Adrenal gland (tissue), 5 donors: ENCODE results near the gene MED19.
A peak's percentile ranks its signal among the peaks of the same experiment; 100 is the strongest.

Experiments used
- POLR2A ChIP-seq, 2 donors: fragments of 450-650 bp; IDR thresholded peaks; one replicate each; pipeline ENCODE4 v1.6.1; 2017; ENCODE audit warnings: antibody characterized with exemption in 2 of 2, mild to moderate bottlenecking in 2 of 2, moderate library complexity in 1 of 2
- TF ChIP-seq, protein P1 (sequence below), 6 experiments: fragments of 450-650 bp in 4 of 6; fragments of 200-600 bp in 2 of 6; sonication (generic) in 1 of 6; IDR thresholded peaks; 1 replicate in 5 of 6; 2 replicates in 1 of 6; pipeline versions ENCODE4 v1.5.1 to v1.8.0; 2016 to 2021; ENCODE audit warnings: antibody characterized with exemption in 6 of 6, mild to moderate bottlenecking in 2 of 6, moderate library complexity in 1 of 6
- donor health status: DM: no; HTN: no; CAD: no.

DNA sequence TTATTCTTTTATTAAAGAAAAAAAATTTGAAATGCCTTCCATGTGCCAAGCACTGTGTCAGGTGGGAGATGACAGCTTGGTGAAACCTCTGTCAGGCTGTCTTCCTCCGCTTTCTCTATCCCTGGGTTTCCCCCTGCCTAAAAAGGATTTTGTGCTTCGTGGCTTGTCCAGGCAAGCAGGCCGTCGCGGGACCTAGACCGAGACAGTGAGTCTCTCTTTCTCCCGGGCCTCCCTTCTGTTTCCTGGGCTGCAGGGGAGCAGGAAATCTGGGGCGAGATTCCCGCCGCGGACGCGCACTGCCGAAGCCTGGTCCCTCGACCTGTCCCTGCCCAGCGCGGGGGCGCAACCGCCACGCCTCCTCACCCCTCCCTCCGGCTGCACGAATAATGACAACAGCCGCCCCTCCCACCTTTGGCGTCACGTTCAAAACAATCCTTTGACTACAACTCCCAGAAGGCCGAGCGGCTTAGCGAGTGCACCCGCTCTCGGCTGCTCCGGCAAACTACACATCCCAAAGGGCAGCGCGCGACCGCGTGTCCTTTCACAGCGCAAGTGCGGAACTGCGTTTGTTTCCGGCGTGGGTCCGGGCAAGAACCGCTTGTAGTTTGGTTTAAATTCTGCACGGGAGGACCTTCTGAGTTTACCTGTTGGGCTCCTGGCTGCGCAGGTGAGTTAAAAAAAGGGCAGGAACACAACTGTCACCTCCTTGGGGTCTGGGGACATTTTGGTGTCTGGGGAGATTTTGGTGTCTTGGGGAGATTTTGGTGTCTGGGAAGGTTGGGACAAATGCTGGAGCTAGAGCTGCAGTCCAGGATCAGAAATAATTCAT, 54.6 kb downstream of the MED19 start, which contains the start of gene CLP1:
- TF ChIP-seq, protein P1, sequence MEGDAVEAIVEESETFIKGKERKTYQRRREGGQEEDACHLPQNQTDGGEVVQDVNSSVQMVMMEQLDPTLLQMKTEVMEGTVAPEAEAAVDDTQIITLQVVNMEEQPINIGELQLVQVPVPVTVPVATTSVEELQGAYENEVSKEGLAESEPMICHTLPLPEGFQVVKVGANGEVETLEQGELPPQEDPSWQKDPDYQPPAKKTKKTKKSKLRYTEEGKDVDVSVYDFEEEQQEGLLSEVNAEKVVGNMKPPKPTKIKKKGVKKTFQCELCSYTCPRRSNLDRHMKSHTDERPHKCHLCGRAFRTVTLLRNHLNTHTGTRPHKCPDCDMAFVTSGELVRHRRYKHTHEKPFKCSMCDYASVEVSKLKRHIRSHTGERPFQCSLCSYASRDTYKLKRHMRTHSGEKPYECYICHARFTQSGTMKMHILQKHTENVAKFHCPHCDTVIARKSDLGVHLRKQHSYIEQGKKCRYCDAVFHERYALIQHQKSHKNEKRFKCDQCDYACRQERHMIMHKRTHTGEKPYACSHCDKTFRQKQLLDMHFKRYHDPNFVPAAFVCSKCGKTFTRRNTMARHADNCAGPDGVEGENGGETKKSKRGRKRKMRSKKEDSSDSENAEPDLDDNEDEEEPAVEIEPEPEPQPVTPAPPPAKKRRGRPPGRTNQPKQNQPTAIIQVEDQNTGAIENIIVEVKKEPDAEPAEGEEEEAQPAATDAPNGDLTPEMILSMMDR (IDR thresholded peaks at IDR 0.05): no peak
- TF ChIP-seq POLR2A (IDR thresholded peaks at IDR 0.05): peak; percentile 67 to 86
